Ectodermal cell (in vitro differentiated cells): ENCODE data around the gene SV2C.

Experiments used
- H3K27ac ChIP-seq: 2 replicates; pipeline ENCODE4 v1.7.0; 2013; ENCODE audit warnings: mild to moderate bottlenecking, low read depth, low read length; ENCODE audit not compliant: insufficient read depth, poor library complexity, severe bottlenecking
- H3K27me3 ChIP-seq: 2 replicates; pipeline ENCODE4 v1.7.0; 2013; ENCODE audit warnings: mild to moderate bottlenecking, low read length; ENCODE audit not compliant: insufficient read depth, control insufficient read depth, poor library complexity, severe bottlenecking
- H3K36me3 ChIP-seq: one replicate; pipeline ENCODE4 v1.7.0; 2013; ENCODE audit warnings: low read length; ENCODE audit not compliant: control insufficient read depth, insufficient read depth
- H3K4me1 ChIP-seq: one replicate; pipeline ENCODE4 v1.7.0; 2013; ENCODE audit warnings: low read length; ENCODE audit not compliant: control insufficient read depth, insufficient read depth
- H3K4me3 ChIP-seq: 2 replicates; pipeline ENCODE4 v1.7.0; 2013; ENCODE audit warnings: low read depth, low read length, control low read depth; ENCODE audit not compliant: insufficient read depth
- H3K9me3 ChIP-seq: 2 replicates; pipeline ENCODE4 v1.7.0; 2013; ENCODE audit warnings: mild to moderate bottlenecking, low read length, moderate library complexity; ENCODE audit not compliant: control insufficient read depth
- whole genome bisulfite sequencing, 2 experiments: methylation state at CpG; one replicate each; pipeline ENCODE4 v1.1.7; 2013; ENCODE audit warnings: missing lambda C conversion rate in 2 of 2; 5-methylcytosine and 5-hydroxymethylcytosine counted together

The SV2C gene

GRCh38 chr5:76245590-76245989, 162.4 kb downstream of the SV2C start:
- H3K4me3 ChIP-seq, result no peak overlapping the region
- no peaks in the 10 kb centered on the region for H3K27me3 ChIP-seq
- H3K27ac ChIP-seq, result no peak overlapping the region
- H3K36me3 ChIP-seq, result no peaks in the 10 kb centered on the region
- no peaks in the 10 kb centered on the region for H3K9me3 ChIP-seq
- WGBS, 2 experiments, result 90 to 93% methylated on average over 3 of the region's 3 CpGs
- no peaks in the 10 kb centered on the region for H3K4me1 ChIP-seq

GRCh38 chr5:76249621-76250020, 166.4 kb downstream of the SV2C start:
- no peaks in the 10 kb centered on the region for H3K9me3 ChIP-seq
- no peak overlapping the region for H3K4me3 ChIP-seq
- no peak overlapping the region for H3K27ac ChIP-seq
- no peaks in the 10 kb centered on the region for H3K4me1 ChIP-seq
- no peaks in the 10 kb centered on the region for H3K36me3 ChIP-seq
- 88 to 96% methylated on average over 7 of the region's 7 CpGs for WGBS, 2 experiments
- no peaks in the 10 kb centered on the region for H3K27me3 ChIP-seq

GRCh38 chr5:76250463-76250862, 167.3 kb downstream of the SV2C start:
- Histone ChIP-seq H3K27me3 (no peaks in the 10 kb centered on the region), H3K36me3 (no peaks in the 10 kb centered on the region), H3K27ac (no peak overlapping the region), H3K4me3 (no peak overlapping the region), H3K4me1 (no peaks in the 10 kb centered on the region), H3K9me3 (no peaks in the 10 kb centered on the region)
- WGBS, 2 experiments, result 94 to 96% methylated on average over 5 of the region's 5 CpGs

- Histone ChIP-seq H3K27me3 (no peaks in the 10 kb centered on the region), H3K9me3 (no peaks in the 10 kb centered on the region), H3K4me1 (no peaks in the 10 kb centered on the region), H3K27ac (no peak overlapping the region), H3K4me3 (no peak overlapping the region), H3K36me3 (no peaks in the 10 kb centered on the region)
- WGBS, 2 experiments, result 88 to 90% methylated on average over 2 of the region's 2 CpGs
These were observed 168.5 kb downstream of the SV2C start for GRCh38 chr5:76251656-76252055.

GRCh38 chr5:76252437-76252836, 169.3 kb downstream of the SV2C start:
- Histone ChIP-seq H3K27me3 (no peaks in the 10 kb centered on the region), H3K4me3 (no peak overlapping the region), H3K4me1 (no peaks in the 10 kb centered on the region), H3K27ac (no peak overlapping the region), H3K36me3 (no peaks in the 10 kb centered on the region), H3K9me3 (no peaks in the 10 kb centered on the region)
- 82% methylated on average over 1 of the region's 2 CpGs; no CpG with 5 or more reads in 1 of the 2 experiments for WGBS, 2 experiments

GRCh38 chr5:76256116-76256889, 173.1 kb downstream of the SV2C start:
- WGBS, 2 experiments, result 24 to 27% methylated on average over 8 of the region's 8 CpGs
- no peak overlapping the region for H3K4me3 ChIP-seq
- no peaks in the 10 kb centered on the region for H3K36me3 ChIP-seq
- H3K27me3 ChIP-seq, result no peaks in the 10 kb centered on the region
- no peaks in the 10 kb centered on the region for H3K9me3 ChIP-seq
- no peaks in the 10 kb centered on the region for H3K4me1 ChIP-seq
- H3K27ac ChIP-seq, result no peak overlapping the region

GRCh38 chr5:76257225-76257833, 174.1 kb downstream of the SV2C start:
- Histone ChIP-seq H3K4me3 (no peak overlapping the region), H3K36me3 (no peaks in the 10 kb centered on the region), H3K4me1 (no peaks in the 10 kb centered on the region), H3K27ac (no peak overlapping the region), H3K27me3 (no peaks in the 10 kb centered on the region), H3K9me3 (no peaks in the 10 kb centered on the region)
- 79 to 84% methylated on average over 6 of the region's 6 CpGs for WGBS, 2 experiments

- WGBS, 2 experiments, result 84 to 91% methylated on average over 3 of the region's 3 CpGs
- no peak overlapping the region for H3K4me3 ChIP-seq
- H3K4me1 ChIP-seq, result no peaks in the 10 kb centered on the region
- no peaks in the 10 kb centered on the region for H3K9me3 ChIP-seq
- H3K27ac ChIP-seq, result no peak overlapping the region
- no peaks in the 10 kb centered on the region for H3K36me3 ChIP-seq
- H3K27me3 ChIP-seq, result no peaks in the 10 kb centered on the region
These were observed 174.7 kb downstream of the SV2C start for GRCh38 chr5:76257897-76258296.

- Histone ChIP-seq H3K27ac (no peak overlapping the region), H3K36me3 (no peaks in the 10 kb centered on the region), H3K27me3 (no peaks in the 10 kb centered on the region), H3K4me1 (no peaks in the 10 kb centered on the region), H3K9me3 (no peaks in the 10 kb centered on the region), H3K4me3 (no peak overlapping the region)
- WGBS, 2 experiments, result 82 to 84% methylated on average over 5 of the region's 5 CpGs
These were observed 181.5 kb downstream of the SV2C start for GRCh38 chr5:76264681-76265080.

- 87 to 90% methylated on average over 9 to 10 of the region's 10 CpGs for WGBS, 2 experiments
- no peaks in the 10 kb centered on the region for H3K36me3 ChIP-seq
- no peak overlapping the region for H3K4me3 ChIP-seq
- no peaks in the 10 kb centered on the region for H3K9me3 ChIP-seq
- H3K4me1 ChIP-seq, result no peaks in the 10 kb centered on the region
- no peak overlapping the region for H3K27ac ChIP-seq
- no peaks in the 10 kb centered on the region for H3K27me3 ChIP-seq
These were observed 186.2 kb downstream of the SV2C start for GRCh38 chr5:76269259-76269931.
